ENCODE data around the gene TBC1D22A.

Gene TBC1D22A

DNA sequence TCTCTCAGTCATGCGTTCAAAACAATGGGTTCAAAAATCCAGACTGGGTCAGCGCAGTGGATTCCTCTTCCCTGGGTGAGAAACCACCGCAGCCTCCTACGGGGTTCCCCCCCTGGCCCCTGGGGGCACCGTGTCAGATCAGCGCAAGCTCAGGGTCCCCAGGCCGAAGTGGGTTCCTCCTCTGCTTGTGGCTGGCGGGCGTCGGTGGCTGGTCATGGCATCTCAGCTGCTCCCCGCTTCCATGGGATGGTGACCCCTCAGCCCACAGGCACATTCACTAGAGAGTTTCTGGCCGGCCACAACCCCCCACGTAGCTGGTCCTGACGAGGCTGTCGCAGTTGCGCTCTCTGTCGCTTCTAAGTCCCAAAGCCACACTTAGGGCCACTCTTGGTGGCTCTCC, 389.8 kb downstream of the TBC1D22A start:
- TF ChIP-seq ZFP3 (CRISPR knock-in tag; IDR thresholded peaks at IDR 0.05) (no peak), CREB5 (CRISPR knock-in tag; IDR thresholded peaks at IDR 0.05; ENCODE audit: low read depth) (no peak), SNAI2 (CRISPR knock-in tag; IDR thresholded peaks at IDR 0.05) (no peak), GLIS3 (CRISPR knock-in tag; IDR thresholded peaks at IDR 0.05) (no peak), RARB (CRISPR knock-in tag; IDR thresholded peaks at IDR 0.05) (no peak), ISL1 (CRISPR knock-in tag; IDR thresholded peaks at IDR 0.05) (no peak)
- TF ChIP-seq, protein P1, sequence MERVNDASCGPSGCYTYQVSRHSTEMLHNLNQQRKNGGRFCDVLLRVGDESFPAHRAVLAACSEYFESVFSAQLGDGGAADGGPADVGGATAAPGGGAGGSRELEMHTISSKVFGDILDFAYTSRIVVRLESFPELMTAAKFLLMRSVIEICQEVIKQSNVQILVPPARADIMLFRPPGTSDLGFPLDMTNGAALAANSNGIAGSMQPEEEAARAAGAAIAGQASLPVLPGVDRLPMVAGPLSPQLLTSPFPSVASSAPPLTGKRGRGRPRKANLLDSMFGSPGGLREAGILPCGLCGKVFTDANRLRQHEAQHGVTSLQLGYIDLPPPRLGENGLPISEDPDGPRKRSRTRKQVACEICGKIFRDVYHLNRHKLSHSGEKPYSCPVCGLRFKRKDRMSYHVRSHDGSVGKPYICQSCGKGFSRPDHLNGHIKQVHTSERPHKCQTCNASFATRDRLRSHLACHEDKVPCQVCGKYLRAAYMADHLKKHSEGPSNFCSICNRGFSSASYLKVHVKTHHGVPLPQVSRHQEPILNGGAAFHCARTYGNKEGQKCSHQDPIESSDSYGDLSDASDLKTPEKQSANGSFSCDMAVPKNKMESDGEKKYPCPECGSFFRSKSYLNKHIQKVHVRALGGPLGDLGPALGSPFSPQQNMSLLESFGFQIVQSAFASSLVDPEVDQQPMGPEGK (CRISPR knock-in tag; IDR thresholded peaks at IDR 0.05; ENCODE audit: borderline replicate concordance): no peak
- no peak for ATAC-seq

- TF ChIP-seq CSRNP3 (CRISPR knock-in tag; IDR thresholded peaks at IDR 0.05) (no peak), ESRRG (CRISPR knock-in tag; IDR thresholded peaks at IDR 0.05) (no peak), CSDC2 (CRISPR knock-in tag; IDR thresholded peaks at IDR 0.05) (no peak), RARB (CRISPR knock-in tag; IDR thresholded peaks at IDR 0.05) (no peak), PPARA (CRISPR knock-in tag; IDR thresholded peaks at IDR 0.05; ENCODE audit: borderline replicate concordance) (no peak), ZNF8 (CRISPR knock-in tag; IDR thresholded peaks at IDR 0.05) (no peak), ZNF70 (CRISPR knock-in tag; IDR thresholded peaks at IDR 0.05) (no peak), ZNF565 (CRISPR knock-in tag; conservative IDR thresholded peaks at IDR 0.05; ENCODE audit: low read depth) (no peak), GLIS3 (CRISPR knock-in tag; IDR thresholded peaks at IDR 0.05) (no peak), BACH2 (CRISPR knock-in tag; IDR thresholded peaks at IDR 0.05; ENCODE audit: borderline replicate concordance) (no peak), OSR1 (CRISPR knock-in tag; IDR thresholded peaks at IDR 0.05) (no peak), ARNTL (CRISPR knock-in tag; IDR thresholded peaks at IDR 0.05; ENCODE audit: borderline replicate concordance, low read depth) (no peak), TOX (CRISPR knock-in tag; IDR thresholded peaks at IDR 0.05; ENCODE audit: borderline replicate concordance) (no peak), ZFP30 (CRISPR knock-in tag; IDR thresholded peaks at IDR 0.05) (no peak)
- TF ChIP-seq, protein P1 (CRISPR knock-in tag; IDR thresholded peaks at IDR 0.05; ENCODE audit: borderline replicate concordance): no peak
- ATAC-seq: no peak
Measured at GRCh38 chr22:47152938-47153337, 390.5 kb downstream of the TBC1D22A start.

GRCh38 chr22:47153854-47154525, 391.5 kb downstream of the TBC1D22A start:
- TF ChIP-seq CSRNP3 (CRISPR knock-in tag; IDR thresholded peaks at IDR 0.05) (no peak), ZNF8 (CRISPR knock-in tag; IDR thresholded peaks at IDR 0.05) (no peak), TCF4 (CRISPR knock-in tag; IDR thresholded peaks at IDR 0.05; ENCODE audit: borderline replicate concordance) (no peak), ARNTL (CRISPR knock-in tag; IDR thresholded peaks at IDR 0.05; ENCODE audit: borderline replicate concordance, low read depth) (no peak)
- peak; percentile 33 for ATAC-seq

DNA sequence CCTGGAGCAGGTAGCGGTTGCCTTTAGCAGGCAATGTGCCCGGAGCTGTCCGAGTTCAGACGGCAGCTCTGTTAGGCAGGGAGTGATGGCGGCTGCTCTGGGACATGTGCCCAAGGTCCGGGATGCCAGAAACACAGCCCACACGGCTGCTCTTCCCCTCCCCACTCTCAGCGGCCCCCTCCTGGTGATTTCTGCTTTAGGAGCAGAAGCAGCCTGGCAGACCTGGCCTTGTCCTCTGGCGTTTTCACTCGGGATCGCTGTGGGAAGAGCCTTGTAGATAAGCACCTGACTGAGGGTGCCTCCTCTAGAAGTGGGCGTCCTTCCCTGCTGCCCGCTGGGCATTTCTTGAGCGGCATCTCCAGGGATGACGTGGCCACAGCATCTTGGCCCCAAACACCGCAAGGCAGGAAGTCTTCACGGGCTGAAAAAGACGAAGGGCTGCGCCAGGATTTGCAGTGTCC, 392.2 kb downstream of the TBC1D22A start:
- ATAC-seq: peak; percentile 90
- TF ChIP-seq ZNF70 (CRISPR knock-in tag; IDR thresholded peaks at IDR 0.05) (no peak), ZFP3 (CRISPR knock-in tag; IDR thresholded peaks at IDR 0.05) (no peak), CSDC2 (CRISPR knock-in tag; IDR thresholded peaks at IDR 0.05) (no peak), GLIS3 (CRISPR knock-in tag; IDR thresholded peaks at IDR 0.05) (no peak), ZFP30 (CRISPR knock-in tag; IDR thresholded peaks at IDR 0.05) (no peak), CSRNP3 (CRISPR knock-in tag; IDR thresholded peaks at IDR 0.05) (no peak), TOX (CRISPR knock-in tag; IDR thresholded peaks at IDR 0.05; ENCODE audit: borderline replicate concordance) (no peak)
- TF ChIP-seq, protein P2, sequence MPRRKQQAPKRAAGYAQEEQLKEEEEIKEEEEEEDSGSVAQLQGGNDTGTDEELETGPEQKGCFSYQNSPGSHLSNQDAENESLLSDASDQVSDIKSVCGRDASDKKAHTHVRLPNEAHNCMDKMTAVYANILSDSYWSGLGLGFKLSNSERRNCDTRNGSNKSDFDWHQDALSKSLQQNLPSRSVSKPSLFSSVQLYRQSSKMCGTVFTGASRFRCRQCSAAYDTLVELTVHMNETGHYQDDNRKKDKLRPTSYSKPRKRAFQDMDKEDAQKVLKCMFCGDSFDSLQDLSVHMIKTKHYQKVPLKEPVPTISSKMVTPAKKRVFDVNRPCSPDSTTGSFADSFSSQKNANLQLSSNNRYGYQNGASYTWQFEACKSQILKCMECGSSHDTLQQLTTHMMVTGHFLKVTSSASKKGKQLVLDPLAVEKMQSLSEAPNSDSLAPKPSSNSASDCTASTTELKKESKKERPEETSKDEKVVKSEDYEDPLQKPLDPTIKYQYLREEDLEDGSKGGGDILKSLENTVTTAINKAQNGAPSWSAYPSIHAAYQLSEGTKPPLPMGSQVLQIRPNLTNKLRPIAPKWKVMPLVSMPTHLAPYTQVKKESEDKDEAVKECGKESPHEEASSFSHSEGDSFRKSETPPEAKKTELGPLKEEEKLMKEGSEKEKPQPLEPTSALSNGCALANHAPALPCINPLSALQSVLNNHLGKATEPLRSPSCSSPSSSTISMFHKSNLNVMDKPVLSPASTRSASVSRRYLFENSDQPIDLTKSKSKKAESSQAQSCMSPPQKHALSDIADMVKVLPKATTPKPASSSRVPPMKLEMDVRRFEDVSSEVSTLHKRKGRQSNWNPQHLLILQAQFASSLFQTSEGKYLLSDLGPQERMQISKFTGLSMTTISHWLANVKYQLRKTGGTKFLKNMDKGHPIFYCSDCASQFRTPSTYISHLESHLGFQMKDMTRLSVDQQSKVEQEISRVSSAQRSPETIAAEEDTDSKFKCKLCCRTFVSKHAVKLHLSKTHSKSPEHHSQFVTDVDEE (CRISPR knock-in tag; IDR thresholded peaks at IDR 0.05): no peak
